H1 (cell line): ENCODE data around the gene DLK1. TPM values are rescaled to one million over a fixed set of nuclear protein-coding genes. Genes with fewer than 3 reads are reported as not detected.

ENCODE experiments used
- CTCF ChIA-PET: fragments of 300-600 bp; sonication (Branson Sonifier 250); formaldehyde crosslinking; loops from one replicate; lab custom pipeline; 2021; ENCODE audit not compliant: partially characterized antibody; lab: Charles Lee
- POLR2A ChIA-PET: fragments of 300-600 bp; sonication (Branson Sonifier 250); formaldehyde crosslinking; loops from one replicate; lab custom pipeline; 2021; ENCODE audit warnings: inconsistent platforms; ENCODE audit not compliant: partially characterized antibody; lab: Charles Lee
- DNase-seq, 2 experiments: peaks; one replicate each; pipeline versions ENCODE4 v3.0.0 to v3.0.0-alpha.2; 2010 to 2022; ENCODE audit warnings: low spot score in 2 of 2, low read depth in 1 of 2, mixed read lengths in 1 of 2
- FAIRE-seq: peaks from 2 replicates; lab custom pipeline; 2011; peaks lifted over from hg19 to GRCh38; lab: Jason Lieb, UNC
- H2AFZ ChIP-seq: 2 replicates; pipeline ENCODE4 v1.8.1; 2012; ENCODE audit warnings: low read length, inconsistent platforms
- H2AK5ac ChIP-seq: 2 replicates; pipeline ENCODE4 v1.6.1; 2013; ENCODE audit warnings: low read depth, low read length
- H2BK120ac ChIP-seq: replicated peaks from 2 replicates; pipeline ENCODE3; 2013; ENCODE audit warnings: low read depth, low read length, inconsistent platforms
- H2BK12ac ChIP-seq: 2 replicates; pipeline ENCODE4 v1.6.1; 2013; ENCODE audit warnings: low read depth, low read length
- H2BK15ac ChIP-seq: 2 replicates; pipeline ENCODE4 v1.6.1; 2013; ENCODE audit warnings: low read length
- H2BK20ac ChIP-seq: 2 replicates; pipeline ENCODE4 v1.6.1; 2013; ENCODE audit warnings: low read length
- H2BK5ac ChIP-seq: 2 replicates; pipeline ENCODE4 v1.6.1; 2013; ENCODE audit warnings: low read depth, low read length
- H3K14ac ChIP-seq: 2 replicates; pipeline ENCODE4 v1.6.1; 2013; ENCODE audit warnings: inconsistent platforms; ENCODE audit not compliant: insufficient read length
- H3K18ac ChIP-seq: 2 replicates; pipeline ENCODE4 v1.6.1; 2013; ENCODE audit warnings: low read length; ENCODE audit errors: extremely low read depth
- H3K23ac ChIP-seq: 2 replicates; pipeline ENCODE4 v1.6.1; 2013; ENCODE audit warnings: inconsistent platforms; ENCODE audit not compliant: insufficient read length
- H3K23me2 ChIP-seq: 2 replicates; pipeline ENCODE4 v1.6.1; 2013; ENCODE audit warnings: low read depth, low read length
- H3K27ac ChIP-seq: 2 replicates; pipeline ENCODE4 v1.6.1; 2011; ENCODE audit warnings: low read depth, low read length, inconsistent platforms
- H3K27me3 ChIP-seq, 4 experiments: replicated peaks in 1 of 4; 1 replicate in 1 of 4; 2 replicates in 3 of 4; pipeline versions ENCODE4 v1.6.1 to v1.8.1; 2011 to 2013; ENCODE audit warnings: low read length in 3 of 4, mild to moderate bottlenecking in 3 of 4, inconsistent platforms in 2 of 4, mixed read lengths in 2 of 4, moderate library complexity in 1 of 4; ENCODE audit not compliant: control insufficient read depth in 3 of 4, insufficient read depth in 3 of 4; ENCODE audit errors: extremely low read depth in 1 of 4
- H3K36me3 ChIP-seq, 4 experiments: 2 replicates each; pipeline versions ENCODE4 v1.6.1 to v1.8.1; 2011 to 2013; ENCODE audit warnings: mild to moderate bottlenecking in 4 of 4, low read length in 3 of 4, moderate library complexity in 2 of 4, control low read depth in 1 of 4, inconsistent platforms in 1 of 4; ENCODE audit not compliant: insufficient read depth in 4 of 4, control insufficient read depth in 2 of 4
- H3K4ac ChIP-seq: replicated peaks from 2 replicates; pipeline ENCODE3; 2013; ENCODE audit warnings: low read length, low read depth, mixed read lengths, inconsistent platforms; ENCODE audit not compliant: insufficient read length
- H3K4me1 ChIP-seq, 4 experiments: replicated peaks in 1 of 4; 1 replicate in 1 of 4; 2 replicates in 3 of 4; pipeline versions ENCODE4 v1.6.1 to v1.8.1; 2011 to 2013; ENCODE audit warnings: low read length in 3 of 4, inconsistent platforms in 2 of 4, mixed read lengths in 1 of 4; ENCODE audit not compliant: insufficient read depth in 4 of 4, control insufficient read depth in 3 of 4
- H3K4me2 ChIP-seq, 2 experiments: 2 replicates each; pipeline versions ENCODE4 v1.6.1 to v1.8.1; 2011 to 2013; ENCODE audit warnings: low read depth in 2 of 2, low read length in 2 of 2, control low read depth in 1 of 2, inconsistent platforms in 1 of 2, mild to moderate bottlenecking in 1 of 2; ENCODE audit not compliant: insufficient read depth in 1 of 2
- H3K4me3 ChIP-seq, 4 experiments: fragments of 200-600, 300-600 bp in 1 of 4; sonication (generic), shearing (Covaris generic), sonication (Bioruptor Twin) in 1 of 4; 2 replicates each; pipeline versions ENCODE4 v1.5.1 to v1.8.1; 2011 to 2016; ENCODE audit warnings: low read length in 4 of 4, low read depth in 3 of 4, control low read depth in 2 of 4, inconsistent platforms in 2 of 4, mild to moderate bottlenecking in 2 of 4, mixed read lengths in 1 of 4, moderate library complexity in 1 of 4; ENCODE audit not compliant: insufficient read depth in 2 of 4; ENCODE audit errors: extremely low read depth in 1 of 4
- H3K56ac ChIP-seq: replicated peaks from 2 replicates; pipeline ENCODE3; 2013; ENCODE audit warnings: low read depth, mild to moderate bottlenecking, mixed read lengths, low read length, inconsistent platforms; ENCODE audit not compliant: insufficient read length
- H3K79me1 ChIP-seq: 2 replicates; pipeline ENCODE4 v1.6.1; 2013; ENCODE audit warnings: low read depth, low read length, control low read depth
- H3K79me2 ChIP-seq, 2 experiments: 2 replicates each; pipeline versions ENCODE4 v1.6.1 to v1.8.1; 2012 to 2013; ENCODE audit warnings: low read length in 2 of 2, mild to moderate bottlenecking in 2 of 2, inconsistent platforms in 1 of 2; ENCODE audit not compliant: insufficient read depth in 2 of 2, control insufficient read depth in 1 of 2
- H3K9ac ChIP-seq, 4 experiments: replicated peaks in 1 of 4; 1 replicate in 1 of 4; 2 replicates in 3 of 4; pipeline versions ENCODE4 v1.6.1 to v1.8.1; 2011 to 2013; ENCODE audit warnings: low read depth in 3 of 4, low read length in 3 of 4, control low read depth in 2 of 4, mild to moderate bottlenecking in 2 of 4, moderate library complexity in 2 of 4, inconsistent platforms in 1 of 4; ENCODE audit errors: extremely low read depth in 1 of 4
- H3K9me3 ChIP-seq, 2 experiments: 2 replicates each; pipeline versions ENCODE4 v1.6.1 to v1.8.1; 2012 to 2013; ENCODE audit warnings: mild to moderate bottlenecking in 2 of 2, moderate library complexity in 2 of 2, control low read depth in 1 of 2, inconsistent platforms in 1 of 2, low read depth in 1 of 2, low read length in 1 of 2, mixed read lengths in 1 of 2; ENCODE audit not compliant: insufficient read depth in 2 of 2
- H4K20me1 ChIP-seq, 2 experiments: replicated peaks in 1 of 2; 2 replicates each; pipeline versions ENCODE3 to v1.8.1; 2011 to 2013; ENCODE audit warnings: inconsistent platforms in 2 of 2, low read length in 2 of 2, mild to moderate bottlenecking in 1 of 2; ENCODE audit not compliant: insufficient read depth in 2 of 2, control insufficient read depth in 1 of 2
- H4K5ac ChIP-seq: 2 replicates; pipeline ENCODE4 v1.6.1; 2013; ENCODE audit warnings: low read length, low read depth, mixed read lengths, inconsistent platforms; ENCODE audit not compliant: insufficient read length
- H4K8ac ChIP-seq: 2 replicates; pipeline ENCODE4 v1.8.0; 2013; ENCODE audit warnings: mild to moderate bottlenecking, moderate library complexity, low read length, inconsistent platforms; ENCODE audit not compliant: insufficient read depth; ENCODE audit errors: extremely low read depth
- H4K91ac ChIP-seq: replicated peaks from 2 replicates; pipeline ENCODE3; 2013; ENCODE audit warnings: low read length, mixed read lengths, inconsistent platforms; ENCODE audit not compliant: insufficient read length
- CBX8 ChIP-seq: fragments of 300-800, 300-1000 bp; sonication (generic); IDR thresholded peaks from 2 replicates; pipeline ENCODE4 v1.7.1; 2016; ENCODE audit warnings: low read depth, low read length, borderline replicate concordance
- SIRT6 ChIP-seq: IDR thresholded peaks from one replicate; pipeline ENCODE4 v1.7.1; 2012; ENCODE audit warnings: low read length, inconsistent platforms
- WGBS, 2 experiments: shearing (Covaris generic) in 1 of 2; methylation state at CpG; one replicate each; pipeline versions ENCODE4 v1.1.6 to v1.1.7; 2013 to 2015; ENCODE audit warnings: low lambda C conversion rate in 2 of 2, mixed read lengths in 2 of 2, inconsistent platforms in 1 of 2, low coverage in 1 of 2, missing lambda C conversion rate in 1 of 2; ENCODE audit not compliant: insufficient replicate concordance in 2 of 2, insufficient coverage in 1 of 2, insufficient read length in 1 of 2; ENCODE audit errors: extremely low coverage in 1 of 2, missing lambda C conversion rate in 1 of 2; 5-methylcytosine and 5-hydroxymethylcytosine counted together
- polyA plus RNA-seq, 7 experiments: library from polyadenylated mRNA; depleted of rRNA in 3 of 7; stranded (reverse) in 5 of 7; unstranded in 2 of 7; fragments of >200 nt in 5 of 7; fragments of 200-250 nt in 2 of 7; gene quantifications; 1 replicate in 5 of 7; 2 replicates in 1 of 7; 4 replicates in 1 of 7; pipeline versions ENCODE4 v1.2.1 to v1.2.3, GENCODE V29; 2011 to 2013; ENCODE audit warnings: missing spikeins in 2 of 7, mixed read lengths in 2 of 7
- total RNA-seq: library from RNA; stranded (reverse); fragmentation: NEBNext Ultra II Directional; extraction: Animal tissue kit (Norgen Biotek cat#: 25700); gene quantifications from 2 replicates; pipeline ENCODE4 v1.2.1, GENCODE V29; 2021

DLK1 gene
- total and polyA plus RNA-seq, 2 of the 8 experiments (the other 6 are each of a cell fraction or from before 2014, with no cell fraction given), result 1.3 to 2.4 TPM

DNA sequence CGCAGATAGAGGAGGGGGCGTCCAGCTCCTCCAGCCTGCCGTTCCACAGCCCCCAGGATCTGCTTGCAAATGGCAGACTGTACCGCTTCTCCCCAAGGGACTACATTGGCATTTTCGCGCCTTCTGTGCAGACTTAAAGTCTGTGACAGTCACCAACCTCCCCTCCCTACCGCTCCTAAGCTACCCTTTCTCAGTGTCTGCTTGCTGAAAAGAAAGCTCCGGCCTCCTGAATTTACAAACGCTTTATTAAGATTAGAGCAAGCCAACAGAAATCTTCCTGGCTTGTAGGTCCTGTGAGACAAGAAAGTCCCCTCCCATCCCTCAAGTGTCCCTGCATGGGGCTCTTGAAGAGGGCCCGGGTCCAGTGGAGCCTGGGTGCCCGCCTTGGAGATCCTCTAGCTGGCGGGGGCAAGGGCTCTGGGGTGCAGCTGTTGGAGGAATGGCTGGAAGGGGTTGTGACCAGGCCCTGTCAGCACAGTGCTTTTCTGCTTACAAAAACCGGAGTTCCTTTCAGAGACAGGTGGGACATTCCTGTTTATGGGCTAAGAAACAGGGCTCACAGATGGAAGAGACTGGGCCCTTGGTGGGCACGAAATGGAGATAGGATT lies 2.8 kb upstream of the DLK1 start:
- Histone ChIP-seq H2AK5ac (no peak overlapping the region), H2BK12ac (no peak overlapping the region), H3K9me3 (peaks cover 0 to 5% of the 10 kb centered on the region in 2 experiments; a peak in 1 of 4 replicates), H3K4ac (no peak overlapping the region), H4K8ac (no peak overlapping the region), H3K4me2 (no peak overlapping the region), H2BK20ac (no peak overlapping the region), H2BK120ac (no peak overlapping the region), H3K79me1 (no peaks in the 10 kb centered on the region), H2BK5ac (no peak overlapping the region), H3K56ac (no peak overlapping the region), H3K36me3 (peaks cover 0 to 3% (median 0%) of the 10 kb centered on the region in 4 experiments; a peak in 1 of 8 replicates), H3K79me2 (no peaks in the 10 kb centered on the region), H4K5ac (no peak overlapping the region), H3K14ac (no peak overlapping the region), H3K23me2 (peaks cover 2% of the 10 kb centered on the region; the same call in 1 of the 2 replicates), H3K18ac (no peak overlapping the region), H3K27me3 (peaks cover 24 to 43% (median 38%) of the 10 kb centered on the region in 4 experiments), H3K4me3 (no peak overlapping the region), H3K23ac (no peak overlapping the region), H3K27ac (no peak overlapping the region), H4K91ac (no peak overlapping the region), H3K4me1 (peaks cover 0 to 16% (median 7%) of the 10 kb centered on the region in 4 experiments; a peak in 5 of 7 replicates), H2AFZ (no peak overlapping the region), H4K20me1 (peaks cover 0 to 3% of the 10 kb centered on the region in 2 experiments), H2BK15ac (no peak overlapping the region), H3K9ac (no peak overlapping the region)
- ChIA-PET POLR2A (interaction anchor here (0.7 kb wide), 1 partner anchor 321 kb away, joined by 4 read pairs; no protein-coding TSS in a partner anchor), CTCF (interaction anchor here (1.3 kb wide), 2 partner anchors 71 to 78 kb away, joined by 3 to 4 read pairs; no protein-coding TSS in a partner anchor)
- WGBS, 2 experiments, result 78% methylated on average over 11 of the region's 14 CpGs; no CpG with 5 or more reads in 1 of the 2 experiments
- FAIRE-seq, result no peak
- DNase-seq, result no peak
- TF ChIP-seq CBX8 (no peak), SIRT6 (no peak)
